Neuronal stem cell (in vitro differentiated cells): ENCODE measurements around the gene VCL. TPM values are rescaled to one million over a fixed set of nuclear protein-coding genes. Genes with fewer than 3 reads are reported as not detected.

Experiments used
- DNase-seq: peaks from one replicate; pipeline ENCODE4 v3.0.0-alpha.2; 2013; ENCODE audit warnings: low spot score
- H2AFZ ChIP-seq: one replicate; pipeline ENCODE4 v1.6.1; 2013; ENCODE audit warnings: mild to moderate bottlenecking, low read length, inconsistent platforms
- H2AK5ac ChIP-seq: 2 replicates; pipeline ENCODE4 v1.6.1; 2013; ENCODE audit warnings: low read depth, mild to moderate bottlenecking, inconsistent platforms, low read length, moderate library complexity, mixed read lengths
- H2BK120ac ChIP-seq: 2 replicates; pipeline ENCODE4 v1.6.1; 2013; ENCODE audit warnings: low read depth, mild to moderate bottlenecking, inconsistent platforms, low read length, moderate library complexity, mixed read lengths
- H2BK12ac ChIP-seq: one replicate; pipeline ENCODE4 v1.6.1; 2013; ENCODE audit warnings: low read length, inconsistent platforms
- H2BK15ac ChIP-seq: 2 replicates; pipeline ENCODE4 v1.6.1; 2013; ENCODE audit warnings: mild to moderate bottlenecking, low read length, inconsistent platforms, mixed read lengths
- H2BK5ac ChIP-seq: one replicate; pipeline ENCODE4 v1.6.1; 2013; ENCODE audit warnings: inconsistent platforms, mild to moderate bottlenecking, low read length, moderate library complexity
- H3K14ac ChIP-seq: one replicate; pipeline ENCODE4 v1.6.1; 2013; ENCODE audit warnings: low read length, inconsistent platforms
- H3K18ac ChIP-seq: 2 replicates; pipeline ENCODE4 v1.6.1; 2013; ENCODE audit warnings: low read length, inconsistent platforms
- H3K23ac ChIP-seq: 2 replicates; pipeline ENCODE4 v1.6.1; 2013; ENCODE audit warnings: low read depth, mild to moderate bottlenecking, mixed read lengths, low read length, inconsistent platforms; ENCODE audit not compliant: poor library complexity
- H3K27ac ChIP-seq: replicated peaks from 3 replicates; pipeline ENCODE4 v1.5.1; 2013; ENCODE audit warnings: low read length, inconsistent platforms
- H3K27me3 ChIP-seq, 3 experiments: 2 replicates each; pipeline ENCODE4 v1.6.1; 2013; ENCODE audit warnings: low read length in 3 of 3, mild to moderate bottlenecking in 2 of 3, inconsistent platforms in 1 of 3, low read depth in 1 of 3, mixed read lengths in 1 of 3, moderate library complexity in 1 of 3; ENCODE audit not compliant: control insufficient read depth in 3 of 3, insufficient read depth in 3 of 3
- H3K36me3 ChIP-seq, 2 donors: replicated peaks in 1 of 2; 2 replicates each; pipeline ENCODE4 v1.6.1; 2013; ENCODE audit warnings: low read length in 2 of 2; ENCODE audit not compliant: control insufficient read depth in 2 of 2, insufficient read depth in 2 of 2
- H3K4ac ChIP-seq: 2 replicates; pipeline ENCODE4 v1.6.1; 2013; ENCODE audit warnings: inconsistent platforms, mild to moderate bottlenecking, low read length, moderate library complexity
- H3K4me1 ChIP-seq, 2 donors: 1 replicate in 1 of 2; 2 replicates in 1 of 2; pipeline ENCODE4 v1.6.1; 2013; ENCODE audit warnings: low read length in 2 of 2, low read depth in 1 of 2; ENCODE audit not compliant: control insufficient read depth in 2 of 2, insufficient read depth in 1 of 2
- H3K4me2 ChIP-seq: one replicate; pipeline ENCODE4 v1.6.1; 2013; ENCODE audit warnings: mild to moderate bottlenecking, low read length, inconsistent platforms; ENCODE audit not compliant: insufficient read depth, poor library complexity, severe bottlenecking
- H3K4me3 ChIP-seq, 2 donors: 2 replicates each; pipeline ENCODE4 v1.5.1; 2013; ENCODE audit warnings: low read length in 2 of 2, mild to moderate bottlenecking in 2 of 2, inconsistent platforms in 1 of 2, moderate library complexity in 1 of 2
- H3K79me1 ChIP-seq: one replicate; pipeline ENCODE4 v1.6.1; 2013; ENCODE audit warnings: low read depth, mild to moderate bottlenecking, inconsistent platforms, low read length, moderate library complexity
- H3K9ac ChIP-seq: one replicate; pipeline ENCODE4 v1.6.1; 2013; ENCODE audit warnings: mild to moderate bottlenecking, low read depth, low read length, inconsistent platforms; ENCODE audit not compliant: poor library complexity
- H3K9me3 ChIP-seq, 2 donors: replicated peaks in 1 of 2; 2 replicates each; pipeline versions ENCODE3 to v1.6.1; 2013; ENCODE audit warnings: low read length in 2 of 2, mild to moderate bottlenecking in 2 of 2, inconsistent platforms in 1 of 2, low read depth in 1 of 2, mixed read lengths in 1 of 2, moderate library complexity in 1 of 2; ENCODE audit not compliant: control insufficient read depth in 2 of 2, insufficient read depth in 1 of 2
- H4K8ac ChIP-seq: one replicate; pipeline ENCODE4 v1.6.1; 2013; ENCODE audit warnings: low read depth, mild to moderate bottlenecking, inconsistent platforms, low read length, moderate library complexity
- H4K91ac ChIP-seq: one replicate; pipeline ENCODE4 v1.6.1; 2013; ENCODE audit warnings: low read length, low read depth, mild to moderate bottlenecking, inconsistent platforms; ENCODE audit not compliant: poor library complexity
- WGBS, 2 donors: extraction: QIAGEN DNeasy Blood & Tissue Kit; methylation state at CpG; one replicate each; pipeline ENCODE4 v1.1.7; 2013; ENCODE audit warnings: missing lambda C conversion rate in 2 of 2, mixed read lengths in 1 of 2; ENCODE audit not compliant: insufficient read length in 2 of 2, insufficient replicate concordance in 1 of 2; ENCODE audit errors: extremely low coverage in 2 of 2; 5-methylcytosine and 5-hydroxymethylcytosine counted together
- polyA plus RNA-seq, 2 experiments: library from polyadenylated mRNA; stranded (reverse); fragments of 200-250 nt; gene quantifications; one replicate each; pipeline ENCODE4 v1.2.3, GENCODE V29; 2013

VCL gene
- polyA plus RNA-seq (2013, experiment 1 of 2), result 72.7 TPM
- polyA plus RNA-seq (2013, experiment 2 of 2), result 73.3 TPM

DNA sequence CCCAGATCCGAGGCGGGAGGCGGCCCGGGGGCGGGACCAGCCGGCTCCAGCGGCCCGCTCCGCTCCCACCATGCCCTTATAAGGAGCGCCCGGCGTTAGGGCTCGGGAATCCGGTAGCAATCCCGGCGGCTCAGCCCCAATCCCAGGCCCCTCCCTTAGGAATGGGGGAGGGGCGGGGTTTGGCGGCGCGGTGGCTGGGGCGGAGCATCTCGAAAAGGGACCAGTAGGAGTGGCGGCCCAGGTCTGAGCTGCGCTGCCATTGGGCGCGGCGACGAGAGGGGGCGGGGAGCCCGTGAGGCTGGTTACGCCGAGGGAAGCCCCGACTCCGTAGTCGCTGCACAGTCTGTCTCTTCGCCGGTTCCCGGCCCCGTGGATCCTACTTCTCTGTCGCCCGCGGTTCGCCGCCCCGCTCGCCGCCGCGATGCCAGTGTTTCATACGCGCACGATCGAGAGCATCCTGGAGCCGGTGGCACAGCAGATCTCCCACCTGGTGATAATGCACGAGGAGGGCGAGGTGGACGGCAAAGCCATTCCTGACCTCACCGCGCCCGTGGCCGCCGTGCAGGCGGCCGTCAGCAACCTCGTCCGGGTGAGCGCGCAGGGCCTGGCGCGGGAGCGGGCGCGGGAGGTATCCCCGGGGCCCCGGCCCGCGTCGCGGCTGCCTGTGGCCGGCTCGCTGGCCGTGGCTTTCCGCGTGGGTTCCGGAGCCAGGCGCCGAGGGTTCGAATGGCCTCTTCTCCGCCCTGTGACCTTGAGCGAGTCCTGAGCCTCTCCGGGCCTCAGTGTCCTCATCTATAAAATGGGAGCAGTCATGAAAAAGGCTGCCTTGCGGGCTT, at the start of gene VCL:
Gene VCL, plus strand, starts transcription at position 330 of the 836 bp plus-strand sequence. Its CDS starts 92 bp downstream, at position 422.
- Histone ChIP-seq H3K4me3 (peak within 1 kb of the TSS; percentile 98 to 100), H3K9me3 (no peaks in the 10 kb centered on the region), H3K79me1 (no peaks in the 10 kb centered on the region), H2BK15ac (peak within 1 kb of the TSS; percentile 88), H2AFZ (peak within 1 kb of the TSS; percentile 89), H2BK5ac (peak within 1 kb of the TSS; percentile 98), H3K4ac (no peak within 1 kb of the TSS), H3K4me1 (peaks cover 4 to 5% of the 10 kb centered on the region in 2 donors), H3K36me3 (peaks cover 2 to 27% of the 10 kb centered on the region in 2 donors), H2BK120ac (peak within 1 kb of the TSS; percentile 57), H3K23ac (peak within 1 kb of the TSS; percentile 99), H3K27ac (peak within 1 kb of the TSS; percentile 93), H3K18ac (peak within 1 kb of the TSS; percentile 98), H4K8ac (no peak within 1 kb of the TSS), H3K4me2 (peak within 1 kb of the TSS; percentile 95), H2BK12ac (peak within 1 kb of the TSS; percentile 91), H3K27me3 (no peaks in the 10 kb centered on the region), H2AK5ac (peak within 1 kb of the TSS; percentile 90), H3K9ac (peak within 1 kb of the TSS; percentile 100), H4K91ac (peak within 1 kb of the TSS; percentile 19), H3K14ac (peak within 1 kb of the TSS; percentile 98)
- no CpG with 5 or more reads among the region's 92 CpGs for WGBS, 2 donors
- peak; percentile 99 for DNase-seq

GRCh38 chr10:73948947-73949633, 48.8 kb upstream of the VCL start:
- no peak overlapping the region for H2AK5ac ChIP-seq
- H3K79me1 ChIP-seq, result no peaks in the 10 kb centered on the region
- no peak overlapping the region for H4K91ac ChIP-seq
- H3K4me2 ChIP-seq, result no peak overlapping the region
- H3K9me3 ChIP-seq, result no peaks in the 10 kb centered on the region
- no peak overlapping the region for H3K18ac ChIP-seq
- no CpG with 5 or more reads among the region's 10 CpGs for WGBS, 2 donors
- no peak for DNase-seq
- H3K23ac ChIP-seq, result no peak overlapping the region
- H3K14ac ChIP-seq, result no peak overlapping the region
- no peak overlapping the region for H2BK120ac ChIP-seq
- no peaks in the 10 kb centered on the region for H3K36me3 ChIP-seq
- H3K4me1 ChIP-seq, result peaks cover 4 to 7% of the 10 kb centered on the region in 2 donors
- H2BK12ac ChIP-seq, result no peak overlapping the region
- H2AFZ ChIP-seq, result no peak overlapping the region
- no peak overlapping the region for H4K8ac ChIP-seq
- H3K27ac ChIP-seq, result no peak overlapping the region
- H3K27me3 ChIP-seq, result peaks cover 0 to 2% (median 0%) of the 10 kb centered on the region in 3 experiments
- no peak overlapping the region for H2BK5ac ChIP-seq
- no peak overlapping the region for H2BK15ac ChIP-seq
- H3K9ac ChIP-seq, result no peak overlapping the region
- no peak overlapping the region for H3K4ac ChIP-seq
- H3K4me3 ChIP-seq, result no peak overlapping the region

DNA sequence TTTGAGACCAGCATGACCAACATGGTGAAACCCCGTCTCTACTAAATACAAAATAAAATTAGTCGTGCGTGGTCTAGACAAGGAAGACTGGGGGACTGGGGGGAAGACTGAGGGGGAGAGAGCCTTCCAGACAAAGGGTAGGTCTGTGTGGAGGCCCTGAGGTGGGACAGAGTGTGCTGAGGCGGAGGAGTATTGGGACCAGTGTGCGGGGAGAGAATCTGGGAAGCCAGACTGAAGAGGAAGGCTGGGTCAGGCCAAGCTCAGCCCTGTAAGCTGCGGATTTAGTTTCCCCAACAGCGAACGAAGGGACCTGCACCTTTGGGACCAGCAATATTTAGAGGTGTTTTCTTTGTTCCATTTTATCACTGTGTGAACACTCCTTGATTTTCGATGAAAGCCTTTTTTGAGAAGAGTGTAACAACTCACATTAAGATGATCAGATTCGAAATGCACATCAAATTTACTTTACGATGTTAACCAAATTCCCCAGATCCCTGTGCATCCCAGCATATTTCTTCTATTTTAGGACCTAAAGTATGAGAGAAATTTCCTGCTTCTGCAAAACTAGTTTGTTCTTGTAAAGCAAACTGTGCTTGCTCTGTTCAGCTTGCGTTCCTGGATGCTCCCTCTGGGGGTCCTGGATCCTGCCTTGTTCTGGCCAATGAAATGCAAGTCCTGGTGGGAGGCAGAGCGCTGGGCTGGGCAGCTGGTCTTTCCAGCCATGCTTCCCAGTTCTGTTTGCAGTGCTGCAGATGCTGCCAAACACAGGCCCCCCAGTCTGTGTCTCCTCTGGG, 47.6 kb upstream of the VCL start:
- DNase-seq, result peak; percentile 15
- H2AFZ ChIP-seq, result peak overlapping the region; percentile 61

More for the DNA sequence above, 47.6 kb upstream of the VCL start:
- Histone ChIP-seq H3K23ac (no peak overlapping the region), H3K4me2 (no peak overlapping the region), H3K18ac (peak overlapping the region; percentile 67), H2BK12ac (no peak overlapping the region), H2AK5ac (no peak overlapping the region), H4K91ac (no peak overlapping the region), H3K79me1 (no peaks in the 10 kb centered on the region), H3K9ac (no peak overlapping the region), H3K4ac (no peak overlapping the region), H3K4me3 (no peak overlapping the region), H2BK15ac (peak overlapping the region; percentile 92), H3K27me3 (peaks cover 0 to 2% (median 0%) of the 10 kb centered on the region in 3 experiments), H2BK120ac (no peak overlapping the region), H3K4me1 (peaks cover 4 to 7% of the 10 kb centered on the region in 2 donors), H3K9me3 (no peaks in the 10 kb centered on the region), H3K27ac (no peak overlapping the region), H4K8ac (peak overlapping the region; percentile 56), H2BK5ac (no peak overlapping the region), H3K36me3 (no peaks in the 10 kb centered on the region), H3K14ac (no peak overlapping the region)
- no CpG with 5 or more reads among the region's 13 CpGs for WGBS, 2 donors
